ENCODE data around the gene KCTD1.

DNA sequence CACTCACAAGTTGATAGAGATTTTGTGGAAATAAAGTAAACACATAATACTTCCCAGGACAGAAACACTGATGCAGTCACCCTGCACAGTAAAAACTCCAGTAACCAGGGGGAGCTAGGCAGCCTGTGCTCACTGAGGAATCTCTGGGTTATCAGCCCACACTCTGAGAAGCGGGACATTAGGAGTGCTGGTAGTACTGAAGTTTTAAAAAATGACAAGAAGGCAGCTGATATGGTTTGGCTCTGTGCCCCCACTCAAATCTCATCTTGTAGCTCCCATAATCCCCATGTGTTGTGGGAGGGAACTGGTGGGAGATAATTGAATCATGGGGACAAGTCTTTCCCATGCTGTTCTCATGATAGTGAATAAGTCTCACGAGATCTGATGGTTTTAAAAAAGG is 31.4 kb downstream of the KCTD1 start:
- TF ChIP-seq, protein P1, sequence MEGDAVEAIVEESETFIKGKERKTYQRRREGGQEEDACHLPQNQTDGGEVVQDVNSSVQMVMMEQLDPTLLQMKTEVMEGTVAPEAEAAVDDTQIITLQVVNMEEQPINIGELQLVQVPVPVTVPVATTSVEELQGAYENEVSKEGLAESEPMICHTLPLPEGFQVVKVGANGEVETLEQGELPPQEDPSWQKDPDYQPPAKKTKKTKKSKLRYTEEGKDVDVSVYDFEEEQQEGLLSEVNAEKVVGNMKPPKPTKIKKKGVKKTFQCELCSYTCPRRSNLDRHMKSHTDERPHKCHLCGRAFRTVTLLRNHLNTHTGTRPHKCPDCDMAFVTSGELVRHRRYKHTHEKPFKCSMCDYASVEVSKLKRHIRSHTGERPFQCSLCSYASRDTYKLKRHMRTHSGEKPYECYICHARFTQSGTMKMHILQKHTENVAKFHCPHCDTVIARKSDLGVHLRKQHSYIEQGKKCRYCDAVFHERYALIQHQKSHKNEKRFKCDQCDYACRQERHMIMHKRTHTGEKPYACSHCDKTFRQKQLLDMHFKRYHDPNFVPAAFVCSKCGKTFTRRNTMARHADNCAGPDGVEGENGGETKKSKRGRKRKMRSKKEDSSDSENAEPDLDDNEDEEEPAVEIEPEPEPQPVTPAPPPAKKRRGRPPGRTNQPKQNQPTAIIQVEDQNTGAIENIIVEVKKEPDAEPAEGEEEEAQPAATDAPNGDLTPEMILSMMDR (IDR thresholded peaks at IDR 0.05; ENCODE audit: borderline replicate concordance, extremely low read depth, low read length, poor library complexity, severe bottlenecking) = no peak
- TF ChIP-seq EZH2 (IDR thresholded peaks at IDR 0.05; ENCODE audit: borderline replicate concordance, low read depth, low read length, severe bottlenecking) = no peak

Data from DND-41 (cell line).